ENCODE results near the gene RANGRF.

DNA sequence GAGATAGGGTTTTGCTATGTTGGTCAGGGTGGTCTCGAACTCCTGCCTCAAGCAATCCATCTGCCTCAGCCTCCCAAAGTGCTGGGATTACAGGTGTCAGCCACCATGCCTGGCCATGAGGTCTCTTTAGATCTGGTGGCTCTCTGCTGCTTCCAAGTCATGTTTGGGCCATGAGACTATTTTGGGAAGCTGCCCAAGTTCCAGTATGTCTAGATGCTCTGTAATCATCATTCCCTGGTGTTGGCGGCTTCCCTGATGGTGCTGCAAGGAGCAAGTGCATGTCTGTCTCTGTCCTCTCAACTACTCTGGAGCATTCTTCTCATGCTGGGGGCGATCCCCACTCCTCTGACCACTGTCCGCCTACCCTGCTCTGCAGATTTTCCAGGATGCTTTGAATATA lies 44.8 kb downstream of the RANGRF start:
- TF ChIP-seq CTCF (IDR thresholded peaks at IDR 0.05) (no peak), POLR2A (IDR thresholded peaks at IDR 0.05) (no peak)
